ENCODE measurements around the gene FLNB.

Gene FLNB

GRCh38 chr3:58144478-58145325 is 136.5 kb downstream of the FLNB start:
- no peak for TF ChIP-seq REST (IDR thresholded peaks at IDR 0.05; ENCODE audit: insufficient read depth in 1 of 2, low read depth in 2 of 2, low read length in 2 of 2)
- no peak for TF ChIP-seq SIN3A (IDR thresholded peaks at IDR 0.05; ENCODE audit: borderline replicate concordance, insufficient read depth, low read length)
- no peak for TF ChIP-seq POLR2AphosphoS5 (IDR thresholded peaks at IDR 0.05; ENCODE audit: low read depth, low read length)
- no peak for TF ChIP-seq FOXP2 (optimal IDR thresholded peaks at IDR 0.05; ENCODE audit: borderline replicate concordance, extremely low read depth, extremely low read length, insufficient read depth)
- no peak for TF ChIP-seq TAF1 (IDR thresholded peaks at IDR 0.05; ENCODE audit: borderline replicate concordance, insufficient read depth, low read length)

GRCh38 chr3:58148049-58148448 is 139.8 kb downstream of the FLNB start:
- TF ChIP-seq TAF1 (IDR thresholded peaks at IDR 0.05; ENCODE audit: borderline replicate concordance, insufficient read depth, low read length) = no peak
- TF ChIP-seq REST (IDR thresholded peaks at IDR 0.05; ENCODE audit: insufficient read depth in 1 of 2, low read depth in 2 of 2, low read length in 2 of 2) = no peak
- TF ChIP-seq POLR2AphosphoS5 (IDR thresholded peaks at IDR 0.05; ENCODE audit: low read depth, low read length) = no peak
- TF ChIP-seq SIN3A (IDR thresholded peaks at IDR 0.05; ENCODE audit: borderline replicate concordance, insufficient read depth, low read length) = no peak
- TF ChIP-seq FOXP2 (optimal IDR thresholded peaks at IDR 0.05; ENCODE audit: borderline replicate concordance, extremely low read depth, extremely low read length, insufficient read depth) = no peak

- TF ChIP-seq REST (IDR thresholded peaks at IDR 0.05; ENCODE audit: insufficient read depth in 1 of 2, low read depth in 2 of 2, low read length in 2 of 2) = no peak
- TF ChIP-seq POLR2AphosphoS5 (IDR thresholded peaks at IDR 0.05; ENCODE audit: low read depth, low read length) = no peak
- no peak for TF ChIP-seq FOXP2 (optimal IDR thresholded peaks at IDR 0.05; ENCODE audit: borderline replicate concordance, extremely low read depth, extremely low read length, insufficient read depth)
- no peak for TF ChIP-seq TAF1 (IDR thresholded peaks at IDR 0.05; ENCODE audit: borderline replicate concordance, insufficient read depth, low read length)
- TF ChIP-seq SIN3A (IDR thresholded peaks at IDR 0.05; ENCODE audit: borderline replicate concordance, insufficient read depth, low read length) = no peak
These were observed 142.0 kb downstream of the FLNB start for GRCh38 chr3:58150130-58150809.

GRCh38 chr3:58150810-58151199 is 142.6 kb downstream of the FLNB start:
- TF ChIP-seq POLR2AphosphoS5 (IDR thresholded peaks at IDR 0.05; ENCODE audit: low read depth, low read length) = no peak
- no peak for TF ChIP-seq REST (IDR thresholded peaks at IDR 0.05; ENCODE audit: insufficient read depth in 1 of 2, low read depth in 2 of 2, low read length in 2 of 2)
- TF ChIP-seq TAF1 (IDR thresholded peaks at IDR 0.05; ENCODE audit: borderline replicate concordance, insufficient read depth, low read length) = no peak
- no peak for TF ChIP-seq SIN3A (IDR thresholded peaks at IDR 0.05; ENCODE audit: borderline replicate concordance, insufficient read depth, low read length)
- TF ChIP-seq FOXP2 (optimal IDR thresholded peaks at IDR 0.05; ENCODE audit: borderline replicate concordance, extremely low read depth, extremely low read length, insufficient read depth) = no peak

All from PFSK-1 (cell line).